ENCODE data around the gene PPM1E. TPM values are rescaled to one million over a fixed set of nuclear protein-coding genes. Genes with fewer than 3 reads are reported as not detected.

Gene PPM1E
- polyA plus RNA-seq, 1 donor from 2014 or later = 39.5 TPM

GRCh38 chr17:58865301-58865700 lies 109.6 kb downstream of the PPM1E start:
- Histone ChIP-seq H3K27me3 (ENCODE audit: insufficient read depth, low read depth, low read length) (no peaks in the 10 kb centered on the region), H2AFZ (ENCODE audit: low read depth, low read length) (no peak overlapping the region), H3K9ac (ENCODE audit: low read length) (no peak overlapping the region), H3K9me3 (ENCODE audit: low read length) (no peaks in the 10 kb centered on the region), H3K36me3 (ENCODE audit: insufficient read depth, low read length) (no peaks in the 10 kb centered on the region), H3F3A (ENCODE audit: insufficient read depth, low read length, poor library complexity, severe bottlenecking) (no peaks in the 10 kb centered on the region), H3K27ac (ENCODE audit: low read length) (no peak overlapping the region), H3K9me2 (ENCODE audit: insufficient read depth, low read length) (no peaks in the 10 kb centered on the region), H3K79me2 (replicated peaks; ENCODE audit: insufficient read depth, low read length) (peaks cover 7% of the 10 kb centered on the region), H3K4me2 (ENCODE audit: low read length) (no peak overlapping the region), H3K4me3 (ENCODE audit: low read length) (no peak overlapping the region), H4K20me1 (ENCODE audit: insufficient read depth) (no peaks in the 10 kb centered on the region)
- TF ChIP-seq TAF1 (IDR thresholded peaks at IDR 0.05; ENCODE audit: low read depth) (no peak), RAD21 (conservative IDR thresholded peaks at IDR 0.05) (no peak), EP300 (conservative IDR thresholded peaks at IDR 0.05; ENCODE audit: poor library complexity, severe bottlenecking) (no peak), REST (IDR thresholded peaks at IDR 0.05; ENCODE audit: borderline replicate concordance) (no peak), SMC3 (conservative IDR thresholded peaks at IDR 0.05; ENCODE audit: poor library complexity) (no peak), POLR2AphosphoS5 (IDR thresholded peaks at IDR 0.05) (no peak), MXI1 (conservative IDR thresholded peaks at IDR 0.05; ENCODE audit: poor library complexity, severe bottlenecking) (no peak), EZH2 (IDR thresholded peaks at IDR 0.05; ENCODE audit: borderline replicate concordance, insufficient read depth, low read length, poor library complexity, severe bottlenecking) (no peak), CTCF (IDR thresholded peaks at IDR 0.05; ENCODE audit: poor library complexity, severe bottlenecking) (no peak)

- H3K36me3 ChIP-seq (ENCODE audit: insufficient read depth, low read length) = no peaks in the 10 kb centered on the region
- H3K9ac ChIP-seq (ENCODE audit: low read length) = no peak overlapping the region
- no peaks in the 10 kb centered on the region for H3F3A ChIP-seq (ENCODE audit: insufficient read depth, low read length, poor library complexity, severe bottlenecking)
- peaks cover 7% of the 10 kb centered on the region for H3K79me2 ChIP-seq (replicated peaks; ENCODE audit: insufficient read depth, low read length)
- no peaks in the 10 kb centered on the region for H3K27me3 ChIP-seq (ENCODE audit: insufficient read depth, low read depth, low read length)
- no peak overlapping the region for H3K4me3 ChIP-seq (ENCODE audit: low read length)
- no peaks in the 10 kb centered on the region for H4K20me1 ChIP-seq (ENCODE audit: insufficient read depth)
- no peaks in the 10 kb centered on the region for H3K9me2 ChIP-seq (ENCODE audit: insufficient read depth, low read length)
- H3K4me2 ChIP-seq (ENCODE audit: low read length) = no peak overlapping the region
- H2AFZ ChIP-seq (ENCODE audit: low read depth, low read length) = no peak overlapping the region
- no peak for TF ChIP-seq POLR2AphosphoS5 (IDR thresholded peaks at IDR 0.05)
- TF ChIP-seq MXI1 (conservative IDR thresholded peaks at IDR 0.05; ENCODE audit: poor library complexity, severe bottlenecking) = no peak
- no peak for TF ChIP-seq CTCF (IDR thresholded peaks at IDR 0.05; ENCODE audit: poor library complexity, severe bottlenecking)
- TF ChIP-seq REST (IDR thresholded peaks at IDR 0.05; ENCODE audit: borderline replicate concordance) = no peak
- no peak for TF ChIP-seq EP300 (conservative IDR thresholded peaks at IDR 0.05; ENCODE audit: poor library complexity, severe bottlenecking)
- TF ChIP-seq TAF1 (IDR thresholded peaks at IDR 0.05; ENCODE audit: low read depth) = no peak
- no peak for TF ChIP-seq EZH2 (IDR thresholded peaks at IDR 0.05; ENCODE audit: borderline replicate concordance, insufficient read depth, low read length, poor library complexity, severe bottlenecking)
- no peaks in the 10 kb centered on the region for H3K9me3 ChIP-seq (ENCODE audit: low read length)
- H3K27ac ChIP-seq (ENCODE audit: low read length) = no peak overlapping the region
These were observed 115.1 kb downstream of the PPM1E start for GRCh38 chr17:58870747-58871146.
